ENCODE measurements around the gene NOVA2.

The NOVA2 gene

DNA sequence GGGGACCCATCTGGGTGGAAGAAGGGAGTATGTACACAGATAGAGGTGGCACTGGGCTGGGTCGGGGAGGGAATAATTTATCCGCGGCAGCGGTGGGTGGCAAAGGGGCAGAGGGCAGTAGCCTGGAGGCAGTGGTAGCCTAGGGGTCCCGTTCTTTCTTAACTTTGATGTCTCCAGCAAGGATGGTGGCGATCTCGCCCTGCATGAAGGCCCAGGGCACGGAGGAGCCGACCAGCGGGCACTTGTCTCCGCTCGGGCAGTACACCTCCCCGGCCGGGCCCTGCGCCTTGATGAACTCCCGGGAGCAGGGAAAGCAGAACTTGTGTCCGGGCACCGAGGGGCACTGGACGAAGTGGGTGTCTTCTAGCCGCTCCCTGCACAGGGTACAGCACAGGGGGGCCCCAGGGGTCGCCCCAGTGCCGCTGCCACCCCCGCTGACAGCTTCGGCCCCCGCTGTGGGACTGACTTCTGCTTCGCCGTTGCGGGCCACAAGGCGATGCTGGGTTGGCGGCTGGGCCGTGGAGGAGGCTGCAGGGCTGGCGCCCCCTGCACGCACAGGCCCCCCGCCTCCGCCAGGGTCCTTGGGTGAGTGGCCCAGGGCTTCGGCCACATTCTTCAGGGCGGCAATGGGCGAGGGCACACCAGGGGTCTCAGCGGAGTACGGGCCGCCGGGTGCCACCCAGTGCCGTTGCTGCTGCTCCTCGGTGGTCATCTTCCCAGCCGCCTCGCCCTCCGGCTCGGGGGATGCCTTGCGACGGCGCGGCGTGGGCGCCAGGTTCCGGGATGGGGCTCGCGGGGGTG lies 89.6 kb downstream of the NOVA2 start:
- WGBS: 96% methylated on average over 57 of the region's 57 CpGs
- H2AK5ac ChIP-seq (ENCODE audit: low read length, severe bottlenecking): peak overlapping the region; percentile 31
- peaks cover 16% of the 10 kb centered on the region for H3K79me1 ChIP-seq (replicated peaks; ENCODE audit: low read length, poor library complexity, severe bottlenecking)
- H2BK12ac ChIP-seq (ENCODE audit: low read length in 2 of 2): peak overlapping the region in 1 of 2 experiments; percentile 11
- no peak for DNase-seq
- no peak overlapping the region for H2BK5ac ChIP-seq (ENCODE audit: low read depth, low read length, poor library complexity, severe bottlenecking)
- H3K4me1 ChIP-seq (ENCODE audit: control insufficient read depth, insufficient read depth, low read depth, low read length): peaks cover 42% of the 10 kb centered on the region
- no peak overlapping the region for H3K4me3 ChIP-seq (ENCODE audit: insufficient read depth in 1 of 2, low read depth in 1 of 2, low read length in 2 of 2)
- H3K27me3 ChIP-seq (ENCODE audit: control insufficient read depth in 1 of 2, insufficient read depth in 1 of 2, low read length in 2 of 2): peaks cover 0 to 5% of the 10 kb centered on the region in 2 experiments
- no peak overlapping the region for H2BK120ac ChIP-seq (ENCODE audit: low read depth, low read length)
- no peak overlapping the region for H3K27ac ChIP-seq (ENCODE audit: low read length, poor library complexity, severe bottlenecking)
- peak overlapping the region; percentile 60 for H2BK15ac ChIP-seq (ENCODE audit: low read depth, poor library complexity, severe bottlenecking)
- H4K8ac ChIP-seq (ENCODE audit: low read length): peak overlapping the region; percentile 25
- no peak overlapping the region for H3K23ac ChIP-seq (ENCODE audit: low read length in 2 of 2)
- peak overlapping the region; percentile 44 for H3K4me2 ChIP-seq (ENCODE audit: low read length, poor library complexity, severe bottlenecking)
- no peaks in the 10 kb centered on the region for H3K9me3 ChIP-seq (ENCODE audit: control insufficient read depth, low read length)
- H4K91ac ChIP-seq (ENCODE audit: low read length): no peak overlapping the region
- H3K36me3 ChIP-seq (ENCODE audit: control insufficient read depth in 1 of 2, insufficient read depth in 2 of 2, low read depth in 1 of 2, low read length in 2 of 2): peaks cover 8 to 17% of the 10 kb centered on the region in 2 experiments
- no peak overlapping the region for H2AFZ ChIP-seq (ENCODE audit: low read depth, low read length)
- H3K14ac ChIP-seq (ENCODE audit: low read length in 2 of 2): no peak overlapping the region
- H3K18ac ChIP-seq (ENCODE audit: low read depth in 1 of 2, low read length in 2 of 2): no peak overlapping the region
- peak overlapping the region in 1 of 2 experiments; percentile 47 for H3K4ac ChIP-seq (ENCODE audit: low read depth in 1 of 2, low read length in 2 of 2)
- peak overlapping the region; percentile 55 for H3K9ac ChIP-seq (ENCODE audit: low read length)

Small RNAs within 50 kb of the gene (small RNA-seq; reads per million reads assigned to genes)
- gene MIR769 (ENCODE audit: low read depth): 4,487 reads per million, percentile 99 among the genes with 10 or more reads in this experiment

Measured in mesenchymal stem cell (in vitro differentiated cells and primary cell).